HepG2 (cell line): ENCODE results near the gene MIR17HG.

Experiments used
- CSRNP2 ChIP-seq: sonication (generic); formaldehyde crosslinking; conservative IDR thresholded peaks from 2 replicates; pipeline ENCODE4 v1.8.0; 2022; ENCODE audit warnings: low read depth, missing genetic modification reagents
- HDAC2 ChIP-seq: sonication (generic); formaldehyde crosslinking; IDR thresholded peaks from 2 replicates; pipeline ENCODE4 v1.4.0; 2020; ENCODE audit warnings: missing genetic modification reagents
- POLR2A ChIP-seq, 2 experiments: IDR thresholded peaks; 2 replicates each; pipeline ENCODE4 v1.6.1; 2011; ENCODE audit warnings: low read depth in 2 of 2, low read length in 2 of 2, mild to moderate bottlenecking in 1 of 2, moderate library complexity in 1 of 2; ENCODE audit not compliant: insufficient read depth in 1 of 2
- STAT6 ChIP-seq: sonication (generic); formaldehyde crosslinking; IDR thresholded peaks from 2 replicates; pipeline ENCODE4 v1.4.0; 2020; ENCODE audit warnings: missing genetic modification reagents, mild to moderate bottlenecking, borderline replicate concordance
- USF2 ChIP-seq, 2 experiments: sonication (generic) in 1 of 2; formaldehyde crosslinking in 1 of 2; IDR thresholded peaks; 2 replicates each; pipeline versions ENCODE4 v1.5.1 to v1.6.1; 2011 to 2020; ENCODE audit warnings: borderline replicate concordance in 1 of 2, low read depth in 1 of 2, low read length in 1 of 2, mild to moderate bottlenecking in 1 of 2, missing genetic modification reagents in 1 of 2, moderate library complexity in 1 of 2
- ZBTB37 ChIP-seq: sonication (generic); formaldehyde crosslinking; IDR thresholded peaks from 2 replicates; pipeline ENCODE4 v1.4.0; 2020; ENCODE audit warnings: mild to moderate bottlenecking, missing genetic modification reagents
- ZNF605 ChIP-seq: sonication (generic); formaldehyde crosslinking; IDR thresholded peaks from 2 replicates; pipeline ENCODE4 v1.8.0; 2022; ENCODE audit warnings: mild to moderate bottlenecking, missing genetic modification reagents

- TF ChIP-seq CSRNP2 (CRISPR knock-in tag) (no peak), HDAC2 (CRISPR knock-in tag) (no peak), STAT6 (CRISPR knock-in tag) (no peak), ZNF605 (CRISPR knock-in tag) (no peak), USF2 (IDR thresholded peaks at IDR 0.05; ENCODE audit: low read depth, low read length) (no peak), USF2 (CRISPR knock-in tag; IDR thresholded peaks at IDR 0.05; ENCODE audit: borderline replicate concordance) (no peak), POLR2A (IDR thresholded peaks at IDR 0.05; ENCODE audit: insufficient read depth in 1 of 2, low read depth in 2 of 2, low read length in 2 of 2) (no peak), ZBTB37 (CRISPR knock-in tag) (no peak)
These were observed 6.0 kb downstream of the MIR17HG start for GRCh38 chr13:91353494-91353893.
